IPS-18c (cell line): ENCODE data around the gene SDCBP2.

ENCODE experiments used
- H3K4me3 ChIP-seq: 2 replicates; pipeline ENCODE4 v1.7.0; 2013; ENCODE audit warnings: low read depth, mild to moderate bottlenecking, low read length, moderate library complexity; ENCODE audit not compliant: insufficient read depth
- H3K9me3 ChIP-seq: one replicate; pipeline ENCODE4 v1.6.1; 2013; ENCODE audit warnings: mild to moderate bottlenecking, low read length, moderate library complexity; ENCODE audit not compliant: control insufficient read depth, insufficient read depth

The SDCBP2 gene

DNA sequence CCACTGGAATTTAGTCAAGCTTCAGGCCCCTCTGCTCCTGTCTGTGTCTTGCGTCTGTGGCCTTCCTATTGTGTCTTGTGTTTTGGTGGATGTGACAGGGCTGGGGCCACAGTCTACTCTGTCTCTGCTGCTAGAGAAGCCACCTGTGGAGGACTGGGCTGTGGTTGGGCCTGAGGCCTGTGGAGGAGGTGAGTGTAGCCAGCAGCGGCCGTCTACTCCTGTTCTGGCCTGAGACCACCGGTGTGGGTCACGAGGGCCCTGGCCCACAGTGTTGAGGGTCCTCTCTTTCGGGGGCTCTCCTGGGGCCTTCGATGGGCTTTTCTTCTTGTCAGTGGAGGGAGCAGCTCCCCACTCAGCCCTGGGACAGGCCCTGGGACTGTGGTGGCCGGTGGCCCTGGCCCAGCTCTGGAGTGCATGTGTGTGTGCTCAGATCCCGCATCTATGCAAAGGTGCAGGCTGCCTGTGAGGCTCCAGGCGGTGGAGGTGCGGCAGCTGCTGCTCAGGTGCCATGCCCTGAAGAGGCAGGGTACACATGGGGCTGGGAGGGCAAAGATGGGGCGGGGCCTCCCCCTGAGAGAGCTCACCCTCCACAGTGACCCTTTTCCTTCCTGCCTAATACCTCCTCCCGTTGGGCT lies 20.8 kb downstream of the SDCBP2 start:
- Histone ChIP-seq H3K9me3 (no peaks in the 10 kb centered on the region), H3K4me3 (no peak overlapping the region)

DNA sequence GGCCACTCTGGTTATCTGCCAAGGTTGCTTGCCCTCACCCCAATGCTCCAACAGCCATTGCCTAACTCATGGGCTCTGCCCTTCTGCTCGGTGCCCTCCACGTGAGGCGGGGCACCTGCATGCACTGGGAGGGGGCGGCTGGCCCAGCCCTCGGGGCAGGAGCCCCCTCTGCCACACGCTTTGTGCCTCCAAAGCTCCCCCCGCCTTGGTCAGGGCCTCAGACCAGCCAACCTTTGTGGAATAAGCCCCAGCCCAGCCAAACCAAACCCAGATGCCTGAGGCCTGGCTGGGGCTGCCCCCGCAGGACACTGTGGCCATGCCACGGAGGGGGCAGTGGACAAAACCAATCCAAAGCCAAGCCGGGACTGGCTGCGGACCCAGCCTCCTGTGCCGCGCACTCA lies 21.4 kb downstream of the SDCBP2 start:
- H3K9me3 ChIP-seq, result no peaks in the 10 kb centered on the region

DNA sequence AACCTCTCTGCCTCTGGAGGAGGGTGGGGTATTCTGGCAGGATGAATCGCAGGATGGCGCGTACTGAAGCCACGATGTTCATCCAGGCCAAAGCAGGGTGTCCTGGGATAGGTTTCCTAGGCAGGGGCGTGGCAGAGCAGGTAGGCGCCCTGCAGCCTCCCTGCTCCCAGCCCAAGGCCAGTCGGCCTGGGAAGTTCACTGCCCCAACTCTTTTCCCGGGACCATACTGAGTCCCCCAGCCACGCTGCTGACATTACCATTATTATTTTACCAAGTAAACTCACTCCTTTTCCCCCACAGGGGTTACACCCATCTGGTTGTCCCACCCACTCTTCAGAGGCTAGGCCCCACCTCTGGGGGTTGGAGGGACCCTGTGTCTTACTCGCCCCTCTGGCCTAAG lies 21.8 kb downstream of the SDCBP2 start:
- Histone ChIP-seq H3K4me3 (no peak overlapping the region), H3K9me3 (no peaks in the 10 kb centered on the region)

More for the DNA sequence above, 21.4 kb downstream of the SDCBP2 start:
- H3K4me3 ChIP-seq, result no peak overlapping the region

DNA sequence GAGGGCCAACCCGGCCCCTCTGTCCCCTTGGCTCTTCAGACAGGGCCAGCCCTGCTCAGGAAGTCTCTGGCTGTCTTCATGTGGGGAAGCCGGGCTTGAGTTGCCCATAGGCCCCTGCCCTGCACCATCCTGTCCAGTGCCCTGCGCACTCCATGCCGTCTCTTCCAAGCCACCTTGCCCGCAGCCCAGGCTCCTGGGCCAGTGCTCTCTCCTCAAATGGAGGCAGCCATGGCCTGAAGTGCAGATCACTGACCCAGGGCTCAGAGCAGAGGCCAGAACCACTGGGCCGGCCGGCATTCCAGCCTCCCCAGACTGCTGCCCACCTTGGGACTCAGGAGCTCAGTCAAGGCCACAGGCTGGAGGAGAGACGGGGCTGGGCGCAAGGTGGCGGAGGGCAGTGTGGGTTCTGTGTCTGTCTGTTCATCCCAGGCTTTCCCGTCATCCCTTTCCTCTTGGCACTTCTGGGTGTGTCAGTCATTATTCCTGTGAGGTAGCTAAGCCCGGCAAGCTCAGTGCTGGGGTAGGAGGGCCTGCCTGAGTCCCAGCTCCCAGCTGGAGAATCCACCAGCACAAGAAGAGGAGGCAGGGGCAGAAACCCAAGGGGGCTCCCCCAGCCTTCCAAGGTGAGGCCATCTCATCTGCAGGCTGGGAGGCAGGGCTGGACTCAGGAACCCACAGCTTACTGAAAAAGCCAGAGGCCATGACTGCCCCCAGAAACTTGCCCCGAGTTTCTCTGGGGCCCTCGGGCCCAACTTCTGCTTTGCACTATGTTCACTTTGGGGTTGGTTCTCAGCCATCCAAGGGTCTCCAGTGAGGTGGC lies 22.4 kb downstream of the SDCBP2 start:
- no peaks in the 10 kb centered on the region for H3K9me3 ChIP-seq
- H3K4me3 ChIP-seq, result no peak overlapping the region

DNA sequence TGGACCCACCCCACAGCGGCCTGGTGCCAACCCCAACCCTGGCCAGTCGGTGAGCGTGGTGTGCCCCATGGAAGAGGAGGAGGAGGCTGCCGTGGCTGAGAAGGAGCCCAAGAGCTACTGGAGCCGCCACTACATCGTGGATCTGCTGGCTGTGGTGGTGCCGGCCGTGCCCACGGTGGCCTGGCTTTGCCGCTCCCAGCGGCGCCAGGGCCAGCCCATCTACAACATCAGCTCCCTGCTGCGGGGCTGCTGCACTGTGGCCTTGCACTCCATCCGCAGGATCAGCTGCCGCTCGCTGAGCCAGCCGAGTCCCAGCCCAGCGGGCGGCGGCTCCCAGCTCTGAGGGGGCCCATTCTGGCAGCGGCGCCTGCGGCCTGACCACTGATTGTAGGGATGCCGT lies 23.2 kb downstream of the SDCBP2 start:
- Histone ChIP-seq H3K4me3 (no peak overlapping the region), H3K9me3 (no peaks in the 10 kb centered on the region)

DNA sequence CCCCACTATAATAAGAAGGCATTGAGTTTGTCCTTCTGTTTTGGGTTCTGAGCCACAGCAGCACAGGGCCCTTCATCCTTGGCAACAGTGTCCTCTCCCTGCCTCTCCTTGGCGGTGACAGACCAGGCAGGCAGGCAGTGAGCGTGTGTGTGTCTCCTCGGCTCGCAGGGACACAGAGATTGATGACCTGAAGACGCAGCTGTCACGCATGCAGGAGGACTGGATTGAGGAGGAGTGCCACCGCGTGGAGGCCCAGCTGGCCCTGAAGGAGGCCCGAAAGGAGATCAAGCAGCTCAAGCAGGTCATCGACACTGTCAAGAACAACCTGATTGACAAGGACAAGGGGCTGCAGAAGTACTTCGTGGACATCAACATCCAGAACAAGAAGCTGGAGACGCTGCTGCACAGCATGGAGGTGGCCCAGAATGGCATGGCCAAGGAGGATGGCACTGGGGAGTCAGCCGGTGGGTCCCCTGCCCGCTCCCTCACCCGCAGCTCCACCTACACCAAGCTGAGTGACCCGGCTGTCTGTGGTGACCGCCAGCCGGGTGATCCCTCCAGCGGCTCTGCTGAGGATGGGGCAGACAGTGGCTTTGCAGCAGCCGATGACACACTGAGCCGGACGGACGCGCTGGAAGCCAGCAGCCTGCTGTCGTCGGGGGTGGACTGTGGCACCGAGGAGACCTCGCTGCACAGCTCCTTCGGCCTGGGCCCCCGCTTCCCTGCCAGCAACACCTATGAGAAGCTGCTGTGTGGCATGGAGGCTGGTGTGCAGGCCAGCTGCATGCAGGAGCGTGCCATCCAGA lies 24.0 kb downstream of the SDCBP2 start:
- Histone ChIP-seq H3K4me3 (no peak overlapping the region), H3K9me3 (no peaks in the 10 kb centered on the region)

GRCh38 chr20:1302685-1303541 lies 26.0 kb downstream of the SDCBP2 start:
- no peak overlapping the region for H3K4me3 ChIP-seq
- H3K9me3 ChIP-seq, result no peaks in the 10 kb centered on the region

DNA sequence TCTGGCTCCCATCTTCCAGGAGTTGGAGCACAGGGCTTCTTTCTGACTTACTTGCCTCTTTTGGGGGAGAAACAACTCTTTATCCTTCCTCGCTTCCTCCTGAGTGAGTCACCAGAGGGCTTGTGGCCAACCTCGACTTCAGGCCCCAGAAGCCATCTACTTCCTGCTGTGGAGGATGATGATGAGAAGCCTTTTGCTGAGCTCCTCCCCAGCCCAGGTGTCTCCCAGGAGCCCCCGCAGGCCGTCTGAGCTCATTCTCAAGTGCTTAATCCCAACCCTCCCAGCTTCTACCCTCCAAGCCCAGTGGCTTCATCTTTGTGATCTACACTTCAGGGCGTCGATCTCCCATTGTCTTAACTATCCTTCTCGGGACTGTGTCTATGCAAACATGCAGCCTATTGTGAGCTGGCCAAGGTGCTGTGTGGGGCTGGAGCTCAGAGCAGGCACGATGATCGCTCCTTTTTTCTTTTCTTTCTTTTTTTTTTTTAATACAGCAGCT lies 27.9 kb downstream of the SDCBP2 start:
- no peak overlapping the region for H3K4me3 ChIP-seq

GRCh38 chr20:1300083-1300840 lies 28.7 kb downstream of the SDCBP2 start:
- no peak overlapping the region for H3K4me3 ChIP-seq
- no peaks in the 10 kb centered on the region for H3K9me3 ChIP-seq

More for the DNA sequence above, 27.9 kb downstream of the SDCBP2 start:
- no peaks in the 10 kb centered on the region for H3K9me3 ChIP-seq

- Histone ChIP-seq H3K4me3 (no peak overlapping the region), H3K9me3 (no peaks in the 10 kb centered on the region)
Measured at GRCh38 chr20:1299522-1299921, 29.4 kb downstream of the SDCBP2 start.

DNA sequence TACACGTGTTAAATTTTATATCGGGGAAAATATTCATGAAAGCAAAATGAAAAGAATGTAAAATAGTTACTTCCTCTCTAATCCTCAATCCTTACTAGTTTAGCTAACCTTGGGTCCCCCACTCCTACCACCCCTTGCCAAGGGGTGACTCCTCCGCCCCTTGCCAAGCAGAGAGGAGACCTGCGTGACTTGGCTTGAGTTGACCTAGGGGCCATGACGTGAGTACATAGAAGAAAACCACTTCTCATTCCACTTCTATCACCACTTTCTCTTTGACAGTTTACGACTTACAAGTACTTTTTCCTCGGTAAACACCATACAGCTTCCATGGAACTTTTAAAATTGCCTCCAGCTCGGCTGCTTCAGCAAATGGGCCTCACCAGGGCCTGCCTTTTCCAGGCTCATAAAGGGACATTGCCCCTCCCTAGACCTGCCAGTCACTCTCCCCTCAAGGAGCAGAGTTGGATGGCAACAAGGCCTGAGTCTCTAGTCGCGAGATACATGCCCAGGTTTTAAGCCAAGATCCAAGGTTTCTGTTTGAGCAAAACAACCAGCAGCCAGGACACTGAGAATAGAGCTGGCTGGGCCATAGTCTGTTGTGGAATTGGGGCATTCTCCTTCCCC lies 29.9 kb downstream of the SDCBP2 start:
- Histone ChIP-seq H3K4me3 (no peak overlapping the region), H3K9me3 (no peaks in the 10 kb centered on the region)

GRCh38 chr20:1298166-1298565 lies 30.8 kb downstream of the SDCBP2 start:
- Histone ChIP-seq H3K9me3 (no peaks in the 10 kb centered on the region), H3K4me3 (no peak overlapping the region)

DNA sequence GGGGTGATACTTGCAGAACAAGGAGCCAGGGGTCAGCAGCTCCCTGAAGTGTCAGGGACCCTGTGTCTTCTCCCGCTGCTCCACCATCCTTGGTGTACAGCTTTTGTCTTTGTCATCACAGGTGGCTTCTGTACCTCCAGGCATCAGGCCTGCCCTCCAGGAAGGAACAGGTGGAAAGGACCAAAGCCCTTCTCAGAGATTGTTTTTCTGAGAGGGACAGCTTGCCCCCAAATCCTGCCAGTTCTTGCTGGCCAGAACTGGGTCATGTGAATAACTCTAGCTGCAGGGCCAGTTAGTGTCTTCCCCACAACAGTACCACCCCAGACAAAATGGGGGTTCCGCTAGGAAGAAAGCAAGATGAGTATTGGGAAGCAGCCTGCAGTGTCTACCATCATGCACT lies 31.5 kb downstream of the SDCBP2 start:
- Histone ChIP-seq H3K4me3 (no peak overlapping the region), H3K9me3 (no peaks in the 10 kb centered on the region)

DNA sequence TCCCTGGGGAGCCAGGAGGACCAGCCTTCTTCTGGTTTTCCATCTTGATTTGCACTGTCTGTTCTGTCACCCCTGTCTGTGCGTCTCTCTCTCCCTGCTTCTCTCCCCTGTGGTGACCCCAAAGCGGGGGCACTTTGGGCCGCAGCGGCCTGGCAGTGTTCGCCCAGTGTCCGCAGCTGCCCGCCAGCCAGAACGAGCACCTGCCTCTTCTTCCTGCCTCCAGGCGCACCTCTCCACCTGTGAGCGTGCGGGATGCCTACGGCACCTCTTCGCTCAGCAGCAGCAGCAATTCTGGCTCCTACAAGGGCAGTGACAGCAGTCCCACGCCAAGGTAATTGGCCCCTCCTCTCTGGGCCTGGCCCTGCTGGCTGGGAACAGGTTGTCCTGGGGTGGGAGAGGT lies 32.0 kb downstream of the SDCBP2 start:
- no peaks in the 10 kb centered on the region for H3K9me3 ChIP-seq

GRCh38 chr20:1296117-1296610 lies 32.8 kb downstream of the SDCBP2 start:
- H3K4me3 ChIP-seq, result no peak overlapping the region
- H3K9me3 ChIP-seq, result no peaks in the 10 kb centered on the region

More for the DNA sequence above, 32.0 kb downstream of the SDCBP2 start:
- H3K4me3 ChIP-seq, result no peak overlapping the region
